ENCODE measurements around the gene REG3G.

The REG3G gene

GRCh38 chr2:79025421-79025820 is at the start of gene REG3G:
Gene REG3G (plus strand): TSS chr2:79025702. CDS start chr2:79026094, 392 bp downstream.
- no peak for DNase-seq (ENCODE audit: low read depth)

- no peak for DNase-seq (ENCODE audit: low read depth)
Measured at GRCh38 chr2:78977661-78978145, 47.8 kb upstream of the REG3G start.

GRCh38 chr2:78978340-78978739 is 47.2 kb upstream of the REG3G start:
- DNase-seq (ENCODE audit: low read depth), result no peak

- DNase-seq (ENCODE audit: low read depth), result no peak
Measured at GRCh38 chr2:78979380-78980151, 45.9 kb upstream of the REG3G start.

- DNase-seq (ENCODE audit: low read depth), result no peak
Measured at GRCh38 chr2:78980152-78980465, 45.4 kb upstream of the REG3G start.

- DNase-seq (ENCODE audit: low read depth), result no peak
Measured at GRCh38 chr2:78980871-78981270, 44.6 kb upstream of the REG3G start.

- DNase-seq (ENCODE audit: low read depth), result no peak
Measured at GRCh38 chr2:78982638-78983330, 42.7 kb upstream of the REG3G start.

GRCh38 chr2:78984386-78984785 is 41.1 kb upstream of the REG3G start:
- DNase-seq (ENCODE audit: low read depth), result no peak

GRCh38 chr2:78985558-78985957 is 39.9 kb upstream of the REG3G start:
- DNase-seq (ENCODE audit: low read depth), result no peak

GRCh38 chr2:78989051-78989450 is 36.5 kb upstream of the REG3G start:
- DNase-seq (ENCODE audit: low read depth), result no peak

GRCh38 chr2:78992451-78992806 is 33.1 kb upstream of the REG3G start:
- DNase-seq (ENCODE audit: low read depth), result no peak

GRCh38 chr2:78992807-78993517 is 32.5 kb upstream of the REG3G start:
- no peak for DNase-seq (ENCODE audit: low read depth)

GRCh38 chr2:78993518-78994148 is 31.9 kb upstream of the REG3G start:
- DNase-seq (ENCODE audit: low read depth), result no peak

- DNase-seq (ENCODE audit: low read depth), result no peak
Measured at GRCh38 chr2:78994789-78995188, 30.7 kb upstream of the REG3G start.

GRCh38 chr2:78999406-78999805 is 26.1 kb upstream of the REG3G start:
- peak; percentile 3 for DNase-seq (ENCODE audit: low read depth)

GRCh38 chr2:79000008-79000576 is 25.4 kb upstream of the REG3G start:
- no peak for DNase-seq (ENCODE audit: low read depth)

GRCh38 chr2:79001285-79001684 is 24.2 kb upstream of the REG3G start:
- no peak for DNase-seq (ENCODE audit: low read depth)

GRCh38 chr2:79004680-79005079 is 20.8 kb upstream of the REG3G start:
- no peak for DNase-seq (ENCODE audit: low read depth)

GRCh38 chr2:79005216-79005615 is 20.3 kb upstream of the REG3G start:
- no peak for DNase-seq (ENCODE audit: low read depth)

GRCh38 chr2:79009388-79009787 is 16.1 kb upstream of the REG3G start:
- no peak for DNase-seq (ENCODE audit: low read depth)

GRCh38 chr2:79011496-79011895 is 14.0 kb upstream of the REG3G start:
- DNase-seq (ENCODE audit: low read depth), result no peak

- DNase-seq (ENCODE audit: low read depth), result no peak
Measured at GRCh38 chr2:79013629-79014028, 11.9 kb upstream of the REG3G start.
